ENCODE data around the gene PNKP. TPM values are rescaled to one million over a fixed set of nuclear protein-coding genes. Genes with fewer than 3 reads are reported as not detected.

Gene PNKP
- total RNA-seq, 2 donors from 2014 or later, result 55.8 to 78.7 TPM

DNA sequence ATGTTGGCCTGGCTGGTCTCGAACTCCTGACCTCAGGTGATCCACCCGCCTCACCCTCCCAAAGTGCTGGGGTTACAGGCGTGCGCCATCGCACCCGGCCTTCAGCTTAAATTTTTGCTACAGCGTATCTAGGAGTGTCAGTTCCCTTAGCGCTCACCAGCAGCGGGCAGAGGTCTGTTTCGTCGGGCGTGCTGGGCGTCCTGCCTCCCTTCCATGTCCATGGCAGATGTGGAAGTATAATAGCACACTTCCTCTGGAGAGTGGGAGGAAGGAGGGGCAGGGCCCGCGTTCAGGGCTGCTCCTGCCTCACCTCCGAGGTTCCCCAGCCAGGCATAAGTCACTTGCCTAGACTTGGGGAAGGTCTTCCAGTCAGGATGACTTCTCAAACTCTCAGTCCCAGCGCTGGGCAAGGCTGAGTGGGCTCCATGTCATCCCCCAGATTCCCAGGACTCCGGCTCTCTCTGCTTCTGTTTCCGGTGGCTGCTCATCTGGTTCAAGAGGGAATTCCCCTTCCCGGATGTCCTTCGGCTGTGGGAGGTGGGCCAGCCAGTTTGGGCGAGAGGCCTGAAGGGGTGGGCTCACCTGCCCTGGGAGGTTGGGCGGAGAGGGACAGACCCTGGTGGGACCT is 19.8 kb upstream of the PNKP start:
- no peaks in the 10 kb centered on the region for H3K27me3 ChIP-seq (replicated peaks; ENCODE audit: insufficient read depth)
- DNase-seq (ENCODE audit: low spot score) (no peak), ATAC-seq (ENCODE audit: insufficient number of reproducible peaks, low FRiP score, low read depth) (no peak)
- H3K4me3 ChIP-seq, result no peak overlapping the region
- TF ChIP-seq CTCF (IDR thresholded peaks at IDR 0.05), result no peak
- no peaks in the 10 kb centered on the region for H3K9me3 ChIP-seq
- peaks cover 29% of the 10 kb centered on the region for H3K36me3 ChIP-seq
- H3K27ac ChIP-seq, result no peak overlapping the region
- H3K4me1 ChIP-seq (ENCODE audit: control insufficient read depth in 1 of 2, low read depth in 2 of 2), result peaks cover 0 to 4% of the 10 kb centered on the region in 2 donors

DNA sequence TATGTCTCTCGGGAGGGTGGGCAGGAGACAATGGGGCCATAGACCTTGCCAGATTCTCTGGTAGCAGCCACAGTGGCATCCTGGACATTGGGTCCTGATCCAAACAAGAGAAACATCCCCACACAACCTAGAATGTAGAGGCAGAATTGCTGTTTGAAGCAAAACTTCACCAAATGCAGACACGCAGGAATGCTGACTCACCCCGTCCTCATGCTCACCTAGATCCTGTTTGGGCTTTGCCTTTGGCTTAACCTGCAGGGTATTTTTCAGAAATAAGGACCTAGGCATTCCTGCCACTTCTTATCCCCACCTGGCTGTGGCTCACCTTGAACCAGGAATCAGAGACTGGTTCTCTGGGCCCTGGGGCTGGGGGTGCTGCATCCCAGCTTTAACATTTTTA is 17.4 kb upstream of the PNKP start:
- ATAC-seq (ENCODE audit: insufficient number of reproducible peaks, low FRiP score, low read depth) (no peak), DNase-seq (ENCODE audit: low spot score) (no peak)
- H3K4me1 ChIP-seq (ENCODE audit: control insufficient read depth in 1 of 2, low read depth in 2 of 2), result no peaks in the 10 kb centered on the region
- no peaks in the 10 kb centered on the region for H3K9me3 ChIP-seq
- H3K4me3 ChIP-seq, result no peak overlapping the region
- no peak for TF ChIP-seq CTCF (IDR thresholded peaks at IDR 0.05)
- peaks cover 48% of the 10 kb centered on the region for H3K36me3 ChIP-seq
- no peaks in the 10 kb centered on the region for H3K27me3 ChIP-seq (replicated peaks; ENCODE audit: insufficient read depth)
- H3K27ac ChIP-seq, result no peak overlapping the region

- TF ChIP-seq CTCF (IDR thresholded peaks at IDR 0.05), result no peak
- no peak for ATAC-seq (ENCODE audit: insufficient number of reproducible peaks, low FRiP score, low read depth)
- Histone ChIP-seq H3K27ac (no peak overlapping the region), H3K9me3 (no peaks in the 10 kb centered on the region), H3K4me1 (ENCODE audit: control insufficient read depth in 1 of 2, low read depth in 2 of 2) (peaks cover 0 to 4% of the 10 kb centered on the region in 2 donors), H3K36me3 (peaks cover 48% of the 10 kb centered on the region), H3K4me3 (no peak overlapping the region), H3K27me3 (replicated peaks; ENCODE audit: insufficient read depth) (no peaks in the 10 kb centered on the region)
- no peak for DNase-seq (ENCODE audit: low spot score)
These were observed 16.7 kb upstream of the PNKP start for GRCh38 chr19:49884109-49884508.

GRCh38 chr19:49883094-49883493 is 15.7 kb upstream of the PNKP start:
- DNase-seq (ENCODE audit: low spot score), result no peak
- Histone ChIP-seq H3K4me1 (ENCODE audit: control insufficient read depth in 1 of 2, low read depth in 2 of 2) (peaks cover 3 to 14% of the 10 kb centered on the region in 2 donors), H3K27ac (no peak overlapping the region), H3K36me3 (peaks cover 48% of the 10 kb centered on the region), H3K27me3 (replicated peaks; ENCODE audit: insufficient read depth) (no peaks in the 10 kb centered on the region), H3K9me3 (no peaks in the 10 kb centered on the region), H3K4me3 (no peak overlapping the region)
- TF ChIP-seq CTCF (IDR thresholded peaks at IDR 0.05), result no peak
- ATAC-seq (ENCODE audit: insufficient number of reproducible peaks, low FRiP score, low read depth), result no peak

DNA sequence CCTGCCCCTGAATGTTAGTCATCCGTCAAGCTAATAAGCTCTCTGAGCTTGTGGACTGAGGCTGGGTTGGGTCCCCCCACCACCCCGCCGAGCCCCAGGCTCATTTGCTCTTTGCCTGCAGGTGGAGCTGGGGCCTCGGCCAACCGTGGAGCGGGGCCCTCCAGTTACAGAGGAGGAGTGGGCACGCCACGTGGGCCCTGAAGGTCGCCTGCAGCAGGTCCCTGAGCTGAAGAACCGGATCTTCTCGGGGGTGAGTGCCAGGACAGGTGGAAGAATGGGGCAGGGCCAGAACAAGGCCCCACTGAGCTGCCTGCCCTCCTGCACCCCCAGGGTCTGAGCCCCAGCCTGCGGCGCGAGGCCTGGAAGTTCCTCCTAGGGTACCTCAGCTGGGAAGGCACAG is 15.3 kb upstream of the PNKP start:
- no peak for DNase-seq (ENCODE audit: low spot score)
- no peaks in the 10 kb centered on the region for H3K9me3 ChIP-seq
- ATAC-seq (ENCODE audit: insufficient number of reproducible peaks, low FRiP score, low read depth), result no peak
- H3K4me3 ChIP-seq, result no peak overlapping the region
- no peaks in the 10 kb centered on the region for H3K27me3 ChIP-seq (replicated peaks; ENCODE audit: insufficient read depth)
- no peak overlapping the region for H3K27ac ChIP-seq
- TF ChIP-seq CTCF (IDR thresholded peaks at IDR 0.05), result no peak
- H3K36me3 ChIP-seq, result peaks cover 48% of the 10 kb centered on the region
- H3K4me1 ChIP-seq (ENCODE audit: control insufficient read depth in 1 of 2, low read depth in 2 of 2), result peaks cover 3 to 15% of the 10 kb centered on the region in 2 donors
